Sigmoid colon (tissue), 7 donors: Measurements from ENCODE around the gene HTRA3. TPM values are rescaled to one million over a fixed set of nuclear protein-coding genes. Genes with fewer than 3 reads are reported as not detected.

Source experiments
- DNase-seq: peaks from one replicate; pipeline ENCODE4 v3.0.0-alpha.2; 2019
- H3K27ac ChIP-seq, 4 donors: fragments of 200-600 bp; sonication (generic); one replicate each; pipeline ENCODE4 v1.5.1; 2016 to 2019; ENCODE audit warnings: mild to moderate bottlenecking in 1 of 4
- H3K27me3 ChIP-seq, 3 donors: fragments of 200-600 bp; sonication (generic); one replicate each; pipeline ENCODE4 v1.5.1; 2019; ENCODE audit warnings: mild to moderate bottlenecking in 1 of 3
- H3K36me3 ChIP-seq, 4 donors: fragments of 200-600 bp; sonication (generic); one replicate each; pipeline ENCODE4 v1.5.1; 2016 to 2019
- H3K4me1 ChIP-seq, 4 donors: fragments of 200-600 bp; sonication (generic); one replicate each; pipeline ENCODE4 v1.5.1; 2017 to 2019
- H3K4me3 ChIP-seq, 4 donors: fragments of 200-600 bp; sonication (generic); one replicate each; pipeline ENCODE4 v1.5.1; 2017 to 2019; ENCODE audit warnings: mild to moderate bottlenecking in 2 of 4, moderate library complexity in 1 of 4
- H3K9me3 ChIP-seq, 4 donors: fragments of 200-600 bp in 3 of 4; sonication (generic) in 3 of 4; one replicate each; pipeline versions ENCODE4 v1.5.1 to v1.6.1; 2013 to 2019
- CTCF ChIP-seq, 4 experiments: fragments of 450-650 bp in 3 of 4; fragments of 200-600 bp in 1 of 4; IDR thresholded peaks; one replicate each; pipeline ENCODE4 v1.5.1; 2016 to 2019; ENCODE audit warnings: antibody characterized with exemption in 4 of 4, mild to moderate bottlenecking in 3 of 4, moderate library complexity in 2 of 4
- EP300 ChIP-seq, 4 donors: sonication (generic); formaldehyde crosslinking; IDR thresholded peaks; one replicate each; pipeline ENCODE4 v1.6.1; 2017; ENCODE audit warnings: antibody characterized with exemption in 4 of 4
- POLR2A ChIP-seq, 2 donors: fragments of 450-650 bp; IDR thresholded peaks; one replicate each; pipeline ENCODE4 v1.6.1; 2016; ENCODE audit warnings: antibody characterized with exemption in 2 of 2, mild to moderate bottlenecking in 2 of 2, moderate library complexity in 2 of 2
- POLR2AphosphoS5 ChIP-seq, 4 donors: sonication (generic); formaldehyde crosslinking; IDR thresholded peaks; one replicate each; pipeline ENCODE4 v1.6.1; 2017; ENCODE audit warnings: antibody characterized with exemption in 4 of 4
- WGBS, 2 donors: extraction: QIAGEN DNeasy Blood & Tissue Kit; methylation state at CpG; one replicate each; pipeline ENCODE4 v1.1.7; 2013; 5-methylcytosine and 5-hydroxymethylcytosine counted together
- intact Hi-C: fragments of 100-400 bp; cut with DNase I; formaldehyde crosslinking; loops from one replicate; pipeline ENCODE4 v1.15.1; 2023
- polyA plus RNA-seq, 3 donors: library from polyadenylated mRNA; stranded (reverse); fragments of 200-250 nt; gene quantifications; one replicate each; pipeline ENCODE4 v1.2.3, GENCODE V29; 2013
- total RNA-seq, 4 donors: library from RNA; depleted of rRNA; stranded (reverse); fragments of >200 nt; gene quantifications; one replicate each; pipeline ENCODE4 v1.1.0, GENCODE V29; 2016
- donor health status: healthy with polysubstance abuse.
- donor health status: Bipolar disorder and iron deficiency.
- donor health status: healthy.

The HTRA3 gene
- total and polyA plus RNA-seq, 7 donors: 1.2 to 49.6 (median 14.5) TPM

GRCh38 chr4:8310306-8310705, 40.8 kb downstream of the HTRA3 start:
- Histone ChIP-seq H3K9me3 (peaks cover 0 to 5% (median 0%) of the 10 kb centered on the region in 4 donors), H3K27me3 (no peaks in the 10 kb centered on the region), H3K4me3 (no peak overlapping the region), H3K27ac (no peak overlapping the region), H3K36me3 (no peaks in the 10 kb centered on the region), H3K4me1 (peaks cover 0 to 33% (median 31%) of the 10 kb centered on the region in 4 donors)
- intact Hi-C loops: no loop called here
- DNase-seq: peak; percentile 40
- TF ChIP-seq CTCF (IDR thresholded peaks at IDR 0.05) (no peak), POLR2A (IDR thresholded peaks at IDR 0.05) (no peak), POLR2AphosphoS5 (IDR thresholded peaks at IDR 0.05) (no peak), EP300 (IDR thresholded peaks at IDR 0.05) (no peak)
- 64 to 73% methylated on average over 10 of the region's 10 CpGs for WGBS, 2 donors

GRCh38 chr4:8311101-8312068, 41.8 kb downstream of the HTRA3 start:
- H3K4me1 ChIP-seq: peaks cover 0 to 37% (median 36%) of the 10 kb centered on the region in 4 donors
- no peaks in the 10 kb centered on the region for H3K27me3 ChIP-seq
- no peaks in the 10 kb centered on the region for H3K36me3 ChIP-seq
- DNase-seq: peak; percentile 46
- H3K9me3 ChIP-seq: peaks cover 0 to 5% (median 0%) of the 10 kb centered on the region in 4 donors
- TF ChIP-seq CTCF (IDR thresholded peaks at IDR 0.05) (no peak), POLR2AphosphoS5 (IDR thresholded peaks at IDR 0.05) (no peak), EP300 (IDR thresholded peaks at IDR 0.05) (no peak), POLR2A (IDR thresholded peaks at IDR 0.05) (no peak)
- WGBS, 2 donors: 66 to 75% methylated on average over 13 of the region's 13 CpGs
- H3K4me3 ChIP-seq: no peak overlapping the region
- intact Hi-C loops: no loop called here
- H3K27ac ChIP-seq: no peak overlapping the region

- Histone ChIP-seq H3K27me3 (no peaks in the 10 kb centered on the region), H3K4me3 (no peak overlapping the region), H3K27ac (no peak overlapping the region), H3K4me1 (peaks cover 0 to 37% (median 35%) of the 10 kb centered on the region in 4 donors), H3K9me3 (peaks cover 0 to 5% (median 0%) of the 10 kb centered on the region in 4 donors), H3K36me3 (no peaks in the 10 kb centered on the region)
- intact Hi-C loops: no loop called here
- TF ChIP-seq EP300 (IDR thresholded peaks at IDR 0.05) (no peak), POLR2AphosphoS5 (IDR thresholded peaks at IDR 0.05) (no peak), POLR2A (IDR thresholded peaks at IDR 0.05) (no peak), CTCF (IDR thresholded peaks at IDR 0.05) (no peak)
- DNase-seq: no peak
- WGBS, 2 donors: 84 to 91% methylated on average over 3 of the region's 3 CpGs
Measured at GRCh38 chr4:8312069-8312445, 42.5 kb downstream of the HTRA3 start.

- Histone ChIP-seq H3K27me3 (no peaks in the 10 kb centered on the region), H3K4me1 (peaks cover 0 to 36% (median 30%) of the 10 kb centered on the region in 4 donors), H3K27ac (no peak overlapping the region), H3K9me3 (peaks cover 0 to 5% (median 0%) of the 10 kb centered on the region in 4 donors), H3K4me3 (no peak overlapping the region), H3K36me3 (no peaks in the 10 kb centered on the region)
- TF ChIP-seq POLR2A (IDR thresholded peaks at IDR 0.05) (no peak), CTCF (IDR thresholded peaks at IDR 0.05) (no peak), EP300 (IDR thresholded peaks at IDR 0.05) (no peak), POLR2AphosphoS5 (IDR thresholded peaks at IDR 0.05) (no peak)
- intact Hi-C loops: no loop called here
- DNase-seq: no peak
Measured at GRCh38 chr4:8312976-8313375, 43.4 kb downstream of the HTRA3 start.
